Stomach (tissue), 9 donors: Measurements from ENCODE around the gene AFF1. TPM values are rescaled to one million over a fixed set of nuclear protein-coding genes. Genes with fewer than 3 reads are reported as not detected.

ENCODE experiments used
- DNase-seq, 2 donors: peaks; one replicate each; pipeline versions ENCODE4 v3.0.0 to v3.0.0-alpha.2; 2013 to 2019
- H3K27ac ChIP-seq, 5 donors: fragments of 200-600 bp in 4 of 5; sonication (generic) in 4 of 5; one replicate each; pipeline ENCODE4 v1.5.1; 2013 to 2019; ENCODE audit warnings: mild to moderate bottlenecking in 1 of 5, moderate library complexity in 1 of 5
- H3K27me3 ChIP-seq, 3 donors: fragments of 200-600 bp; sonication (generic); one replicate each; pipeline ENCODE4 v1.5.1; 2017 to 2019; ENCODE audit warnings: mixed run types in 1 of 3
- H3K36me3 ChIP-seq, 4 donors: fragments of 200-600 bp; sonication (generic); 1 replicate in 3 of 4; 2 replicates in 1 of 4; pipeline ENCODE4 v1.5.1; 2016 to 2019
- H3K4me1 ChIP-seq, 4 donors: fragments of 200-600 bp; sonication (generic); one replicate each; pipeline ENCODE4 v1.5.1; 2016 to 2019
- H3K4me3 ChIP-seq, 4 donors: fragments of 200-600 bp; sonication (generic) in 3 of 4; one replicate each; pipeline ENCODE4 v1.5.1; 2016 to 2019; ENCODE audit warnings: mild to moderate bottlenecking in 1 of 4
- H3K9me3 ChIP-seq, 4 donors: fragments of 200-600 bp; sonication (generic); one replicate each; pipeline ENCODE4 v1.5.1; 2016 to 2019
- CTCF ChIP-seq, 7 experiments: fragments of 450-650 bp in 4 of 7; fragments of 200-600 bp in 3 of 7; sonication (generic) in 3 of 7; IDR thresholded peaks; one replicate each; pipeline ENCODE4 v1.5.1; 2016 to 2019; ENCODE audit warnings: antibody characterized with exemption in 7 of 7, control low read depth in 2 of 7, mild to moderate bottlenecking in 1 of 7
- EP300 ChIP-seq: sonication (generic); formaldehyde crosslinking; IDR thresholded peaks from one replicate; pipeline ENCODE4 v1.6.1; 2017; ENCODE audit warnings: antibody characterized with exemption
- POLR2A ChIP-seq, 4 donors: fragments of 450-650 bp; IDR thresholded peaks; one replicate each; pipeline ENCODE4 v1.6.1; 2016; ENCODE audit warnings: antibody characterized with exemption in 4 of 4, control low read depth in 2 of 4, mild to moderate bottlenecking in 1 of 4, moderate library complexity in 1 of 4
- POLR2AphosphoS5 ChIP-seq, 3 donors: sonication (generic); formaldehyde crosslinking; IDR thresholded peaks; one replicate each; pipeline ENCODE4 v1.6.1; 2016; ENCODE audit warnings: antibody characterized with exemption in 3 of 3
- WGBS, 5 donors: extraction: QIAGEN DNeasy Blood & Tissue Kit in 3 of 5; methylation state at CpG; one replicate each; pipeline versions ENCODE4 v1.1.5 to v1.1.7; 2013 to 2018; 5-methylcytosine and 5-hydroxymethylcytosine counted together
- intact Hi-C: fragments of 100-400 bp; cut with DNase I; formaldehyde crosslinking; loops from one replicate; pipeline ENCODE4 v1.15.1; 2023; ENCODE audit warnings: low total_unique reads
- polyA plus RNA-seq, 3 donors: library from polyadenylated mRNA; stranded (reverse); fragments of 200-250 nt; gene quantifications; one replicate each; pipeline ENCODE4 v1.2.3, GENCODE V29; 2013
- total RNA-seq, 5 donors: library from RNA; depleted of rRNA; stranded (reverse); fragments of >200 nt; gene quantifications; one replicate each; pipeline versions ENCODE4 v1.1.0 to v1.2.3, GENCODE V29; 2014 to 2016
- donor health status: healthy with polysubstance abuse.
- donor health status: Bipolar disorder and iron deficiency.
- donor health status: healthy.

AFF1 gene
- total and polyA plus RNA-seq, 8 donors = 6.9 to 177 (median 59.1) TPM

- Histone ChIP-seq H3K36me3 (no peaks in the 10 kb centered on the region), H3K9me3 (no peaks in the 10 kb centered on the region)
- peak; percentile 95 to 97 for DNase-seq
These were observed 72.1 kb downstream of the AFF1 start for GRCh38 chr4:87006676-87007527.

GRCh38 chr4:87007528-87008446 is 73.0 kb downstream of the AFF1 start:
- 2 to 3% (median 2%) methylated on average over 22 of the region's 22 CpGs for WGBS, 5 donors
- H3K27me3 ChIP-seq = no peaks in the 10 kb centered on the region
- peak overlapping the region; percentile 94 to 98 (median 96) for H3K27ac ChIP-seq
- TF ChIP-seq POLR2AphosphoS5 (IDR thresholded peaks at IDR 0.05) (peak in 1 of 3 donors; percentile 29), POLR2A (IDR thresholded peaks at IDR 0.05) (no peak)
- peaks cover 10 to 67% (median 65%) of the 10 kb centered on the region in 4 donors for H3K4me1 ChIP-seq
- peak; percentile 59 to 78 for DNase-seq
- H3K9me3 ChIP-seq = no peaks in the 10 kb centered on the region
- intact Hi-C loops = no loop called here
- peak overlapping the region; percentile 66 to 81 (median 80) for H3K4me3 ChIP-seq
- no peaks in the 10 kb centered on the region for H3K36me3 ChIP-seq

More at GRCh38 chr4:87006676-87007527, 72.1 kb downstream of the AFF1 start:
- H3K27me3 ChIP-seq = no peaks in the 10 kb centered on the region
- intact Hi-C loops = no loop called here
- WGBS, 5 donors = 0% methylated on average over 47 to 82 of the region's 82 CpGs
- peaks cover 10 to 58% (median 56%) of the 10 kb centered on the region in 4 donors for H3K4me1 ChIP-seq
- TF ChIP-seq EP300 (no peak), CTCF (IDR thresholded peaks at IDR 0.05) (peak in 2 of 7 experiments; percentile 7 to 33), POLR2AphosphoS5 (IDR thresholded peaks at IDR 0.05) (peak; percentile 91 to 100 (median 99)), POLR2A (IDR thresholded peaks at IDR 0.05) (peak in 2 of 4 donors; percentile 83 to 91)
- H3K4me3 ChIP-seq = peak overlapping the region; percentile 66 to 81 (median 80)
- H3K27ac ChIP-seq = peak overlapping the region; percentile 94 to 98 (median 96)

- TF ChIP-seq POLR2AphosphoS5 (IDR thresholded peaks at IDR 0.05) (peak in 1 of 3 donors; percentile 5), EP300 (no peak), CTCF (IDR thresholded peaks at IDR 0.05) (no peak)
- peak overlapping the region in 3 of 4 donors; percentile 66 to 81 (median 80) for H3K4me3 ChIP-seq
- H3K36me3 ChIP-seq = no peaks in the 10 kb centered on the region
- peaks cover 22 to 80% (median 71%) of the 10 kb centered on the region in 4 donors for H3K4me1 ChIP-seq
- H3K27ac ChIP-seq = peak overlapping the region in 3 of 5 donors; percentile 27 to 97 (median 46)
- intact Hi-C loops = no loop called here
- H3K9me3 ChIP-seq = no peaks in the 10 kb centered on the region
- DNase-seq = no peak
- H3K27me3 ChIP-seq = no peaks in the 10 kb centered on the region
- 24 to 50% (median 43%) methylated on average over 2 of the region's 2 CpGs for WGBS, 5 donors
These were observed 74.4 kb downstream of the AFF1 start for GRCh38 chr4:87009095-87009648.

- no peak for TF ChIP-seq CTCF (IDR thresholded peaks at IDR 0.05)
- TF ChIP-seq EP300 = no peak
- peak overlapping the region in 1 of 4 donors; percentile 81 for H3K4me3 ChIP-seq
- intact Hi-C loops = no loop called here
- DNase-seq = no peak
- no peaks in the 10 kb centered on the region for H3K9me3 ChIP-seq
- H3K4me1 ChIP-seq = peaks cover 26 to 84% (median 75%) of the 10 kb centered on the region in 4 donors
- WGBS, 5 donors = 73 to 89% (median 77%) methylated on average over 1 of the region's 1 CpG
- H3K36me3 ChIP-seq = no peaks in the 10 kb centered on the region
- H3K27ac ChIP-seq = peak overlapping the region in 1 of 5 donors; percentile 97
- H3K27me3 ChIP-seq = no peaks in the 10 kb centered on the region
These were observed 75.4 kb downstream of the AFF1 start for GRCh38 chr4:87010192-87010591.
